ENCODE results near the gene CBY2. TPM values are rescaled to one million over a fixed set of nuclear protein-coding genes. Genes with fewer than 3 reads are reported as not detected.

The CBY2 gene
- total RNA-seq, 1 experiment from 2014 or later = not detected

- H2BK12ac ChIP-seq (ENCODE audit: insufficient read length, low read depth, low read length) = no peak overlapping the region
- H2AK5ac ChIP-seq (ENCODE audit: insufficient read length, low read length) = no peak overlapping the region
- Mint-ChIP-seq H3K27me3 (ENCODE audit: low read depth) (no peaks in the 10 kb centered on the region; the same call in 1 of the 2 replicates), H3K27ac (no peak overlapping the region), H3K36me3 (ENCODE audit: insufficient read depth in 1 of 3, low read depth in 3 of 3) (peaks cover 0 to 4% (median 0%) of the 10 kb centered on the region in 3 experiments; a peak in 1 of 7 replicates), H3K9me3 (peaks cover 5 to 9% of the 10 kb centered on the region in 2 experiments; a peak in 4 of 5 replicates), H3K4me1 (no peaks in the 10 kb centered on the region), H3K4me3 (no peak overlapping the region)
- H2BK20ac ChIP-seq (ENCODE audit: low read depth, low read length, poor library complexity, severe bottlenecking) = no peak overlapping the region
- no peaks in the 10 kb centered on the region for H4K20me1 ChIP-seq (ENCODE audit: control insufficient read depth, insufficient read depth, insufficient read length)
- no peaks in the 10 kb centered on the region for H3K27me3 ChIP-seq (ENCODE audit: insufficient read depth, low read length)
- no peaks in the 10 kb centered on the region for H3K4me1 ChIP-seq (ENCODE audit: insufficient read depth, low read length)
- H3K23ac ChIP-seq (ENCODE audit: insufficient read length, low read depth, low read length) = no peak overlapping the region
- no peaks in the 10 kb centered on the region for H3K79me1 ChIP-seq (ENCODE audit: insufficient read depth, low read depth, low read length, poor library complexity, severe bottlenecking)
- no peak overlapping the region for H4K8ac ChIP-seq (replicated peaks; ENCODE audit: insufficient read length, low read depth, low read length)
- no peak overlapping the region for H2BK15ac ChIP-seq (ENCODE audit: low read depth, low read length)
- H3T11ph ChIP-seq (ENCODE audit: low read length) = no peak overlapping the region
- H3K27ac ChIP-seq (ENCODE audit: insufficient read length, low read depth, low read length) = no peak overlapping the region
- no peak overlapping the region for H4K5ac ChIP-seq (ENCODE audit: insufficient read length, low read depth, low read length)
- H4K91ac ChIP-seq (ENCODE audit: insufficient read length, low read depth, low read length) = no peak overlapping the region
- no peak overlapping the region for H3K56ac ChIP-seq (ENCODE audit: insufficient read length, low read depth, low read length)
- no CpG with 5 or more reads among the region's 2 CpGs for WGBS (ENCODE audit: extremely low coverage, insufficient read length, low lambda C conversion rate)
- H3K9me3 ChIP-seq (ENCODE audit: control insufficient read depth, low read depth, low read length) = no peaks in the 10 kb centered on the region
- no peak for DNase-seq
- H3K14ac ChIP-seq (ENCODE audit: insufficient read depth, low read length) = no peak overlapping the region
- no peak overlapping the region for H2AFZ ChIP-seq (ENCODE audit: low read length)
- no peaks in the 10 kb centered on the region for H3K23me2 ChIP-seq (ENCODE audit: insufficient read length, low read depth, low read length, poor library complexity, severe bottlenecking)
- no peak for TF ChIP-seq CTCF (conservative IDR thresholded peaks at IDR 0.05)
- H2BK120ac ChIP-seq (ENCODE audit: low read depth, low read length, poor library complexity, severe bottlenecking) = no peak overlapping the region
- H2BK5ac ChIP-seq (ENCODE audit: insufficient read length, low read length) = no peak overlapping the region
- H3K4ac ChIP-seq (ENCODE audit: low read depth, low read length) = no peak overlapping the region
- no peak overlapping the region for H3K18ac ChIP-seq (ENCODE audit: insufficient read length, low read depth, low read length)
- no peak overlapping the region for H3K9ac ChIP-seq (ENCODE audit: extremely low read depth, insufficient read length, low read length)
- H3K4me2 ChIP-seq (ENCODE audit: insufficient read depth, insufficient read length, low read length) = no peak overlapping the region
- H3K79me2 ChIP-seq (ENCODE audit: insufficient read depth, low read length) = no peaks in the 10 kb centered on the region
Observed at GRCh38 chr13:45696610-45697226, 5.4 kb upstream of the CBY2 start.
